Endothelial cell of umbilical vein (primary cell): ENCODE data around the gene TMEM37. TPM values are rescaled to one million over a fixed set of nuclear protein-coding genes. Genes with fewer than 3 reads are reported as not detected.

Source experiments
- BruUV-seq: library from RNA; stranded (reverse); fragments of 400-500 nt; replicated peaks from 2 replicates; lab custom pipeline; 2021; lab: Mats Ljungman, UMichigan
- CTCF ChIA-PET: fragments of 300-600, 350-600 bp; sonication (Branson Sonifier 250); formaldehyde crosslinking; loops from one replicate; lab custom pipeline; 2021; ENCODE audit warnings: antibody characterized with exemption, inconsistent platforms; lab: Charles Lee
- POLR2A ChIA-PET: fragments of 300-600, 350-600 bp; sonication (Branson Sonifier 250); formaldehyde crosslinking; loops from one replicate; lab custom pipeline; 2021; ENCODE audit warnings: antibody characterized with exemption, inconsistent platforms; lab: Charles Lee
- DNase-seq: peaks from one replicate; pipeline ENCODE4 v3.0.0-alpha.2; 2011; ENCODE audit warnings: low read depth, low spot score
- FAIRE-seq: peaks from 2 replicates; lab custom pipeline; 2011; peaks lifted over from hg19 to GRCh38; lab: Jason Lieb, UNC
- H2AFZ ChIP-seq: 2 replicates; pipeline ENCODE4 v1.6.0; 2012; ENCODE audit warnings: low read depth, low read length, control low read depth, inconsistent platforms
- H3K27ac ChIP-seq: 2 replicates; pipeline ENCODE4 v1.5.1; 2011; ENCODE audit warnings: low read depth, mild to moderate bottlenecking, control low read depth, low read length, moderate library complexity; ENCODE audit not compliant: insufficient read depth
- H3K27me3 ChIP-seq, 2 experiments: 2 replicates each; pipeline versions ENCODE4 v1.6.0 to v1.6.1; 2011; ENCODE audit warnings: low read length in 2 of 2, mixed read lengths in 1 of 2; ENCODE audit not compliant: control insufficient read depth in 2 of 2, insufficient read depth in 2 of 2
- H3K36me3 ChIP-seq, 2 experiments: 2 replicates in 1 of 2; 3 replicates in 1 of 2; pipeline ENCODE4 v1.5.1; 2011; ENCODE audit warnings: low read length in 2 of 2, mild to moderate bottlenecking in 1 of 2, moderate library complexity in 1 of 2; ENCODE audit not compliant: control insufficient read depth in 2 of 2, insufficient read depth in 2 of 2; ENCODE audit errors: extremely low read depth in 1 of 2
- H3K4me1 ChIP-seq: 3 replicates; pipeline ENCODE4 v1.5.1; 2011; ENCODE audit warnings: mild to moderate bottlenecking, low read length; ENCODE audit not compliant: control insufficient read depth, insufficient read depth; ENCODE audit errors: extremely low read depth
- H3K4me2 ChIP-seq: 2 replicates; pipeline ENCODE4 v1.6.1; 2011; ENCODE audit warnings: low read length, control low read depth, mixed read lengths; ENCODE audit not compliant: insufficient read depth
- H3K4me3 ChIP-seq, 3 experiments: fragments of 200-600 bp in 1 of 3; sonication (generic), shearing (Covaris generic) in 1 of 3; replicated peaks in 1 of 3; 2 replicates each; pipeline ENCODE4 v1.5.1; 2011 to 2016; ENCODE audit warnings: control low read depth in 3 of 3, low read length in 3 of 3, mild to moderate bottlenecking in 2 of 3, inconsistent platforms in 1 of 3, low read depth in 1 of 3, moderate library complexity in 1 of 3; ENCODE audit not compliant: insufficient read depth in 1 of 3
- H3K79me2 ChIP-seq: 2 replicates; pipeline ENCODE4 v1.6.0; 2012; ENCODE audit warnings: low read length, inconsistent platforms; ENCODE audit not compliant: control insufficient read depth, insufficient read depth
- H3K9ac ChIP-seq: replicated peaks from 2 replicates; pipeline ENCODE3; 2011; ENCODE audit warnings: low read length, control low read depth; ENCODE audit not compliant: insufficient read depth; ENCODE audit errors: extremely low read depth
- H3K9me1 ChIP-seq: replicated peaks from 3 replicates; pipeline ENCODE4 v1.6.0; 2011; ENCODE audit warnings: mild to moderate bottlenecking, low read length; ENCODE audit not compliant: control insufficient read depth, insufficient read depth; ENCODE audit errors: extremely low read depth
- H3K9me3 ChIP-seq: replicated peaks from 2 replicates; pipeline ENCODE4 v1.5.1; 2012; ENCODE audit warnings: low read length, inconsistent platforms; ENCODE audit not compliant: control insufficient read depth, insufficient read depth
- H4K20me1 ChIP-seq: replicated peaks from 2 replicates; pipeline ENCODE3; 2011; ENCODE audit warnings: mild to moderate bottlenecking, low read length; ENCODE audit not compliant: control insufficient read depth, insufficient read depth; ENCODE audit errors: extremely low read depth
- EZH2 ChIP-seq: IDR thresholded peaks from 2 replicates; pipeline ENCODE4 v1.6.1; 2012; ENCODE audit warnings: borderline replicate concordance, low read depth, mild to moderate bottlenecking, moderate library complexity, low read length, inconsistent platforms; ENCODE audit not compliant: severe bottlenecking
- GATA2 ChIP-seq: IDR thresholded peaks from 2 replicates; pipeline ENCODE4 v1.7.0; 2011; ENCODE audit warnings: low read depth, mild to moderate bottlenecking, moderate library complexity, mixed read lengths, low read length; ENCODE audit not compliant: insufficient read length, insufficient read depth
- POLR2A ChIP-seq: IDR thresholded peaks from 2 replicates; pipeline ENCODE4 v1.6.1; 2012; ENCODE audit warnings: low read depth, mild to moderate bottlenecking, control low read depth, low read length
- POLR2AphosphoS5 ChIP-seq: IDR thresholded peaks from 2 replicates; pipeline ENCODE4 v1.6.1; 2012; ENCODE audit warnings: low read depth, mild to moderate bottlenecking, control low read depth, low read length, moderate library complexity; ENCODE audit not compliant: insufficient read depth
- dilution Hi-C: fragments of 300-500 bp; cut with MboI; formaldehyde crosslinking; loops from one replicate; pipeline ENCODE4 v1.15.0; 2019; ENCODE audit warnings: low sequenced_read_pairs; ENCODE audit not compliant: extremely low pct_ligation_motif_present
- intact Hi-C: fragments of 100-400 bp; cut with micrococcal nuclease; formaldehyde crosslinking; loops from one replicate; pipeline ENCODE4 v1.10.0; 2022
- polyA plus RNA-seq, 4 experiments: library from polyadenylated mRNA; depleted of rRNA in 3 of 4; stranded (reverse) in 3 of 4; unstranded in 1 of 4; fragments of >200 nt; gene quantifications; 2 replicates each; pipeline versions ENCODE4 v1.2.1 to v1.2.3, GENCODE V29; 2011 to 2012; ENCODE audit warnings: missing spikeins in 1 of 4
- total RNA-seq: library from RNA; stranded (reverse); gene quantifications from 2 replicates; pipeline ENCODE4 v1.2.3, GENCODE V29; 2021
- TF ChIP-seq, protein P1 (sequence below), 2 donors: IDR thresholded peaks; 1 replicate in 1 of 2; 2 replicates in 1 of 2; pipeline ENCODE4 v1.5.1; 2011; ENCODE audit warnings: low read length in 2 of 2, mild to moderate bottlenecking in 2 of 2, moderate library complexity in 2 of 2, control low read depth in 1 of 2, inconsistent platforms in 1 of 2, low read depth in 1 of 2; ENCODE audit not compliant: insufficient read depth in 1 of 2; ENCODE audit errors: extremely low read depth in 1 of 2

The TMEM37 gene
- total and polyA plus RNA-seq, 2 donors (not counting 3 experiments of a cell fraction or from before 2014, with no cell fraction given) = 3.5 to 16.2 TPM

GRCh38 chr2:119407430-119408220 lies 24.0 kb upstream of the TMEM37 start:
- Histone ChIP-seq H3K36me3 (no peaks in the 10 kb centered on the region), H3K9me1 (no peaks in the 10 kb centered on the region), H3K9me3 (no peaks in the 10 kb centered on the region), H2AFZ (no peak overlapping the region), H3K9ac (no peak overlapping the region), H3K27me3 (peaks cover 2 to 3% of the 10 kb centered on the region in 2 experiments), H3K4me1 (no peaks in the 10 kb centered on the region), H3K4me2 (no peak overlapping the region), H4K20me1 (no peaks in the 10 kb centered on the region), H3K27ac (no peak overlapping the region), H3K79me2 (no peaks in the 10 kb centered on the region), H3K4me3 (no peak overlapping the region)
- intact Hi-C loops (loop anchor here (1.0 to 5.0 kb wide), 2 partner anchors 69 to 255 kb away; no protein-coding TSS in a partner anchor), dilution Hi-C loops (no loop called here)
- POLR2A ChIA-PET = no interaction called here
- DNase-seq (peak; percentile 67), FAIRE-seq (peak; percentile 69)
- TF ChIP-seq EZH2 (no peak), GATA2 (no peak), POLR2AphosphoS5 (no peak), POLR2A (no peak)
- TF ChIP-seq, protein P1, sequence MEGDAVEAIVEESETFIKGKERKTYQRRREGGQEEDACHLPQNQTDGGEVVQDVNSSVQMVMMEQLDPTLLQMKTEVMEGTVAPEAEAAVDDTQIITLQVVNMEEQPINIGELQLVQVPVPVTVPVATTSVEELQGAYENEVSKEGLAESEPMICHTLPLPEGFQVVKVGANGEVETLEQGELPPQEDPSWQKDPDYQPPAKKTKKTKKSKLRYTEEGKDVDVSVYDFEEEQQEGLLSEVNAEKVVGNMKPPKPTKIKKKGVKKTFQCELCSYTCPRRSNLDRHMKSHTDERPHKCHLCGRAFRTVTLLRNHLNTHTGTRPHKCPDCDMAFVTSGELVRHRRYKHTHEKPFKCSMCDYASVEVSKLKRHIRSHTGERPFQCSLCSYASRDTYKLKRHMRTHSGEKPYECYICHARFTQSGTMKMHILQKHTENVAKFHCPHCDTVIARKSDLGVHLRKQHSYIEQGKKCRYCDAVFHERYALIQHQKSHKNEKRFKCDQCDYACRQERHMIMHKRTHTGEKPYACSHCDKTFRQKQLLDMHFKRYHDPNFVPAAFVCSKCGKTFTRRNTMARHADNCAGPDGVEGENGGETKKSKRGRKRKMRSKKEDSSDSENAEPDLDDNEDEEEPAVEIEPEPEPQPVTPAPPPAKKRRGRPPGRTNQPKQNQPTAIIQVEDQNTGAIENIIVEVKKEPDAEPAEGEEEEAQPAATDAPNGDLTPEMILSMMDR (IDR thresholded peaks at IDR 0.05; ENCODE audit: extremely low read depth in 1 of 2, insufficient read depth in 1 of 2, low read depth in 1 of 2, low read length in 2 of 2) = peak; percentile 66 to 70
- CTCF ChIA-PET = interaction anchor here (0.7 to 8.6 kb wide), 2 partner anchors 68 to 74 kb away, joined by 3 to 151 read pairs; no protein-coding TSS in a partner anchor
- no TSS peak for BruUV-seq
